Measurements from ENCODE around the gene PRPF38B. TPM values are rescaled to one million over a fixed set of nuclear protein-coding genes. Genes with fewer than 3 reads are reported as not detected.

PRPF38B gene
- total RNA-seq, 4 donors from 2014 or later, result 25.0 to 41.0 (median 29.8) TPM

- Histone ChIP-seq H3K27ac (no peak overlapping the region), H3K27me3 (no peaks in the 10 kb centered on the region), H3K4me1 (no peaks in the 10 kb centered on the region), H3K9me3 (no peaks in the 10 kb centered on the region), H3K36me3 (no peaks in the 10 kb centered on the region), H3K4me3 (replicated peaks in 1 of 3) (no peak overlapping the region)
- DNase-seq, result no peak
- TF ChIP-seq POLR2A (IDR thresholded peaks at IDR 0.05), result no peak
- TF ChIP-seq, protein P1, sequence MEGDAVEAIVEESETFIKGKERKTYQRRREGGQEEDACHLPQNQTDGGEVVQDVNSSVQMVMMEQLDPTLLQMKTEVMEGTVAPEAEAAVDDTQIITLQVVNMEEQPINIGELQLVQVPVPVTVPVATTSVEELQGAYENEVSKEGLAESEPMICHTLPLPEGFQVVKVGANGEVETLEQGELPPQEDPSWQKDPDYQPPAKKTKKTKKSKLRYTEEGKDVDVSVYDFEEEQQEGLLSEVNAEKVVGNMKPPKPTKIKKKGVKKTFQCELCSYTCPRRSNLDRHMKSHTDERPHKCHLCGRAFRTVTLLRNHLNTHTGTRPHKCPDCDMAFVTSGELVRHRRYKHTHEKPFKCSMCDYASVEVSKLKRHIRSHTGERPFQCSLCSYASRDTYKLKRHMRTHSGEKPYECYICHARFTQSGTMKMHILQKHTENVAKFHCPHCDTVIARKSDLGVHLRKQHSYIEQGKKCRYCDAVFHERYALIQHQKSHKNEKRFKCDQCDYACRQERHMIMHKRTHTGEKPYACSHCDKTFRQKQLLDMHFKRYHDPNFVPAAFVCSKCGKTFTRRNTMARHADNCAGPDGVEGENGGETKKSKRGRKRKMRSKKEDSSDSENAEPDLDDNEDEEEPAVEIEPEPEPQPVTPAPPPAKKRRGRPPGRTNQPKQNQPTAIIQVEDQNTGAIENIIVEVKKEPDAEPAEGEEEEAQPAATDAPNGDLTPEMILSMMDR (IDR thresholded peaks at IDR 0.05), result no peak
- intact Hi-C loops (cut with DNase I), result no loop called here
Observed at GRCh38 chr1:108668777-108669176, 23.3 kb upstream of the PRPF38B start.

DNA sequence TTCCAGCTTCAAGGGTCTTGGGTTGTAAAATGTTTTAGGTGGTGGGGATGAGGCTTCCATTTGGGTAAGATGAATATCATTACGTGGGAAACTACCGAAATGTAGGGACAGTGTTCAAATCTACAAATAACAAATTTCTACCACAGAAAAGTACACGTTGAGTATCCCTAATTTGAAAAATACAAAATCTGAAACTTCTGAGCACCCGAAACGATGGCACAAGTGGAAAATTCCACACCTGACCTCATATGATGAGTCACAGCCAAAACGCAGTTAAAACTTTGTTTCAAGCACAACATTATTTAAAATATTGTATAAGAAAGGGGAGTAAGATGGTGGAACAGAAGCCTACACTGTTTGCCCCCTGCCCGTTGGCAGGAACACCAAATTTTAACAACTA is 22.4 kb upstream of the PRPF38B start:
- WGBS, 2 donors, result 79 to 84% methylated on average over 7 of the region's 7 CpGs

DNA sequence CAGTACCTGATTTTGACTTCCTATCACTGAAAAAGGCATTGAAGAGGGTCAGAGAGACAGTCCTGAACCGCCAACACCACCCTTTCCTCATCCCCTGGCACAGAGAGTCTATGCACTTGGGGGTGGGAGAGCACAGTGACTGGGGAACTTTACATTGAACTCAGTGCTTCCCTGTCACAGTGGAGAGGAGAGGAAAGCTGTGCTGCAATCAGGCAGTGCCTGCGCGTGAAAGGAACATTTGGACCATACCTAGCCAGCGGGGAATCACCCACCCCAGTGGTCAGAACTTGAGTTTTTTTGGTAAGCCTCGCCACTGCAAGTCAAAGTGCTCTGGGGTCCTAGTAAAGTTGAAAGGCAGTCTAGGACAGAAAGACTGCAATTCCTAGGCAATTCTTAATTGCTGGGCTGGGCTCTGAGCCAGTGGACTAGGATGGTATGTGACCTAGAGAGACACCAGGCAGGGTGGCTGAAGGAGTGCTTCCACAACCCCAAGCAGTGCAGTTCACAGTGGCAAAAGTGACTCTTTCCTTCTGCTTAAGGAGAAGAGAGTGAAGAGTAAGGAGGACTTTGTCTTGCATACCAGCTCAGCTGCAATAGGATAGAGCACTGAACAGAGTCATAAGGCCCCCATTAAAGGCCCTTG is 21.9 kb upstream of the PRPF38B start:
- 86 to 92% methylated on average over 5 of the region's 5 CpGs for WGBS, 2 donors
- H3K27ac ChIP-seq, result no peak overlapping the region
- H3K36me3 ChIP-seq, result no peaks in the 10 kb centered on the region
- H3K4me1 ChIP-seq, result no peaks in the 10 kb centered on the region
- no peak overlapping the region for H3K4me3 ChIP-seq (replicated peaks in 1 of 3)
- DNase-seq, result no peak
- TF ChIP-seq POLR2A (IDR thresholded peaks at IDR 0.05), result no peak
- TF ChIP-seq, protein P1 (IDR thresholded peaks at IDR 0.05), result no peak
- intact Hi-C loops (cut with DNase I), result no loop called here
- H3K27me3 ChIP-seq, result no peaks in the 10 kb centered on the region
- H3K9me3 ChIP-seq, result no peaks in the 10 kb centered on the region

More for the DNA sequence above, 22.4 kb upstream of the PRPF38B start:
- no peak for DNase-seq
- no peak for TF ChIP-seq POLR2A (IDR thresholded peaks at IDR 0.05)
- TF ChIP-seq, protein P1 (IDR thresholded peaks at IDR 0.05), result no peak
- no peaks in the 10 kb centered on the region for H3K4me1 ChIP-seq
- no peak overlapping the region for H3K4me3 ChIP-seq (replicated peaks in 1 of 3)
- H3K36me3 ChIP-seq, result no peaks in the 10 kb centered on the region
- H3K27me3 ChIP-seq, result no peaks in the 10 kb centered on the region
- intact Hi-C loops (cut with DNase I), result no loop called here
- no peak overlapping the region for H3K27ac ChIP-seq
- H3K9me3 ChIP-seq, result no peaks in the 10 kb centered on the region

GRCh38 chr1:108671143-108671542 is 21.0 kb upstream of the PRPF38B start:
- no peaks in the 10 kb centered on the region for H3K9me3 ChIP-seq
- no peak overlapping the region for H3K4me3 ChIP-seq (replicated peaks in 1 of 3)
- intact Hi-C loops (cut with DNase I), result no loop called here
- 83 to 86% methylated on average over 2 of the region's 2 CpGs for WGBS, 2 donors
- no peak for DNase-seq
- H3K36me3 ChIP-seq, result no peaks in the 10 kb centered on the region
- no peaks in the 10 kb centered on the region for H3K4me1 ChIP-seq
- TF ChIP-seq, protein P1 (IDR thresholded peaks at IDR 0.05), result no peak
- no peak for TF ChIP-seq POLR2A (IDR thresholded peaks at IDR 0.05)
- H3K27me3 ChIP-seq, result no peaks in the 10 kb centered on the region
- no peak overlapping the region for H3K27ac ChIP-seq

DNA sequence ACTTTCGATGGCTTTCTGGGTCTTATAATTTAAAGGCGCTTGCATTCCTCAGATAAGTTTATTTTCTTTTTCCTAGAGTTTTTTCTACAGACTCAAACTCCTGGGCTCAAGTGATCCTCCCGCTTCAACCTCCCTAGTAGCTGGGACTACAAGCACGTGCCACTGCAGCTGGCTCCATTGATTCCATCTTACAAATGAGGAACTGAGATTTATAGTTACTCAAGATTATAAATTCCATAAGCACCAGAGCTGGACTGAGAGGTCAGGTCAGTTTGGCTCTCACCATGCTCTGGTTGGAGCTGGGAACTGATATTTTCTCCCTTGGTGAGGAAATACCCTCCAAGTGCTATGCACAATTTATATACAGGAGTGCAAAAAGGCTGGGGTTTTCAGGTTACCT is 13.4 kb upstream of the PRPF38B start:
- no peak for TF ChIP-seq POLR2A (IDR thresholded peaks at IDR 0.05)
- TF ChIP-seq, protein P1 (IDR thresholded peaks at IDR 0.05), result no peak
- Histone ChIP-seq H3K4me3 (replicated peaks in 1 of 3) (no peak overlapping the region), H3K27ac (no peak overlapping the region), H3K4me1 (no peaks in the 10 kb centered on the region), H3K9me3 (no peaks in the 10 kb centered on the region), H3K36me3 (no peaks in the 10 kb centered on the region), H3K27me3 (no peaks in the 10 kb centered on the region)
- intact Hi-C loops (cut with DNase I), result no loop called here
- DNase-seq, result no peak
- 76 to 82% methylated on average over 4 of the region's 4 CpGs for WGBS, 2 donors

All from thyroid gland (tissue), 4 donors.